ENCODE data around the gene PRSS1.
"Not testable (repeated sequence)": the region's sequence is repeated elsewhere in the genome, so short reads cannot be mapped to it uniquely, and the experiment has no call there.

DNA sequence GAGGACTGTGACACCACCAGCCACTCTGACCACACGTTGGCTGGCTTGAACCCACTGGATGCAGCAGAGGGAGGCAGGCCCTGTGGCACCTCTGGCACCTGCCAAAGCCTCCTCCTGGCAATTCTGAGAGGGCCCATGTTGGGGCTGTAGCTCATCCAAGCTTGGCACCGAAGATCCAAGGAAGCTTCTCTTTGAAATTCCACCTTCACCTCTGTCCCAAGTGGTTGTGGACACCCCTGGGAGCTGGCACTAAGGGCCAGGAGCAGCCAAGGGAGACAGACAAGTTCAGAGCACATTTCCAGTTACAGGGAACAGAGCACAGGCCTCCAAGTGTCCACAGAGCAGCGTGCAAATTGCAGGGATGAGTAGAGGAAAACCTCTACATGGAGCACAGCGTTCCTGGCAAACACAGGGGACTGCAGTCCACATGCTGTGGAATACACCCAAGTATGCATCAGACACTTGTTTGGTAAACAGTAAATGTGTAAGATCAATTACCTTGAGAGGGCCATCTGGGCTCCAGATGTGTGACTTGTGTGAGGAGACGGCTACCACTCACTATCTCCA lies 4.7 kb downstream of the PRSS1 start:
- TF ChIP-seq, protein P1, sequence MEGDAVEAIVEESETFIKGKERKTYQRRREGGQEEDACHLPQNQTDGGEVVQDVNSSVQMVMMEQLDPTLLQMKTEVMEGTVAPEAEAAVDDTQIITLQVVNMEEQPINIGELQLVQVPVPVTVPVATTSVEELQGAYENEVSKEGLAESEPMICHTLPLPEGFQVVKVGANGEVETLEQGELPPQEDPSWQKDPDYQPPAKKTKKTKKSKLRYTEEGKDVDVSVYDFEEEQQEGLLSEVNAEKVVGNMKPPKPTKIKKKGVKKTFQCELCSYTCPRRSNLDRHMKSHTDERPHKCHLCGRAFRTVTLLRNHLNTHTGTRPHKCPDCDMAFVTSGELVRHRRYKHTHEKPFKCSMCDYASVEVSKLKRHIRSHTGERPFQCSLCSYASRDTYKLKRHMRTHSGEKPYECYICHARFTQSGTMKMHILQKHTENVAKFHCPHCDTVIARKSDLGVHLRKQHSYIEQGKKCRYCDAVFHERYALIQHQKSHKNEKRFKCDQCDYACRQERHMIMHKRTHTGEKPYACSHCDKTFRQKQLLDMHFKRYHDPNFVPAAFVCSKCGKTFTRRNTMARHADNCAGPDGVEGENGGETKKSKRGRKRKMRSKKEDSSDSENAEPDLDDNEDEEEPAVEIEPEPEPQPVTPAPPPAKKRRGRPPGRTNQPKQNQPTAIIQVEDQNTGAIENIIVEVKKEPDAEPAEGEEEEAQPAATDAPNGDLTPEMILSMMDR (conservative IDR thresholded peaks at IDR 0.05 in 1 of 2, IDR thresholded peaks at IDR 0.05 in 1 of 2; ENCODE audit: extremely low read depth in 1 of 2, insufficient read depth in 1 of 2, low read depth in 1 of 2, low read length in 2 of 2), result not testable (repeated sequence)
- not testable (repeated sequence) for TF ChIP-seq EZH2 (IDR thresholded peaks at IDR 0.05; ENCODE audit: borderline replicate concordance, low read length)

Measured in mammary epithelial cell (primary cell).